IMR-90 (cell line): ENCODE results near the gene KCNK5. TPM values are rescaled to one million over a fixed set of nuclear protein-coding genes. Genes with fewer than 3 reads are reported as not detected.

Experiments used
- ATAC-seq: fragments of 200-7000 bp; cut with Tn5 transposase; 2 replicates; pipeline ENCODE4 v1.9.1; 2020; ENCODE audit warnings: low read depth, mild to moderate bottlenecking, moderate library complexity
- BruUV-seq: library from RNA; stranded (reverse); fragments of 400-500 nt; replicated peaks from 2 replicates; lab custom pipeline; 2021; lab: Mats Ljungman, UMichigan
- CTCF ChIA-PET: fragments of 300-600 bp; formaldehyde crosslinking; extraction: SDS; loops from one replicate; lab custom pipeline; 2021; ENCODE audit warnings: antibody characterized with exemption; lab: Yijun Ruan, JAX
- POLR2A ChIA-PET: fragments of 300-600 bp; sonication (Branson Sonifier 250); formaldehyde crosslinking; loops from one replicate; lab custom pipeline; 2022; ENCODE audit warnings: antibody characterized with exemption; ENCODE audit not compliant: unreplicated experiment; lab: Charles Lee
- DNase-seq: peaks from one replicate; pipeline ENCODE4 v3.0.0; 2013
- H2AFZ ChIP-seq: replicated peaks from 2 replicates; pipeline ENCODE3; 2013; ENCODE audit warnings: low read length, mild to moderate bottlenecking; ENCODE audit not compliant: poor library complexity
- H2AK5ac ChIP-seq: 2 replicates; pipeline ENCODE4 v1.6.1; 2013; ENCODE audit warnings: low read depth, low read length, inconsistent platforms
- H2AK9ac ChIP-seq: replicated peaks from 2 replicates; pipeline ENCODE3; 2013; ENCODE audit warnings: mild to moderate bottlenecking, low read depth, low read length, moderate library complexity; ENCODE audit not compliant: poor library complexity
- H2BK120ac ChIP-seq: 2 replicates; pipeline ENCODE4 v1.6.1; 2013; ENCODE audit warnings: low read depth, low read length, inconsistent platforms
- H2BK15ac ChIP-seq: 3 replicates; pipeline ENCODE4 v1.6.1; 2013; ENCODE audit warnings: low read depth, low read length, inconsistent platforms
- H2BK20ac ChIP-seq: 2 replicates; pipeline ENCODE4 v1.6.1; 2013; ENCODE audit warnings: low read depth, mild to moderate bottlenecking, inconsistent platforms, low read length, moderate library complexity
- H2BK5ac ChIP-seq: 2 replicates; pipeline ENCODE4 v1.6.1; 2013; ENCODE audit warnings: mild to moderate bottlenecking, low read depth, low read length, inconsistent platforms; ENCODE audit not compliant: poor library complexity, severe bottlenecking
- H3K14ac ChIP-seq: replicated peaks from 2 replicates; pipeline ENCODE4 v1.6.1; 2013; ENCODE audit warnings: low read depth, low read length, inconsistent platforms
- H3K18ac ChIP-seq: 2 replicates; pipeline ENCODE4 v1.6.1; 2013; ENCODE audit warnings: low read depth, low read length, control low read depth
- H3K23ac ChIP-seq: 2 replicates; pipeline ENCODE4 v1.6.1; 2013; ENCODE audit warnings: low read depth, low read length, inconsistent platforms
- H3K27ac ChIP-seq: 2 replicates; pipeline ENCODE4 v1.5.1; 2013; ENCODE audit warnings: mild to moderate bottlenecking, control low read depth, low read length; ENCODE audit not compliant: insufficient read depth
- H3K27me3 ChIP-seq: 2 replicates; pipeline ENCODE4 v1.6.1; 2013; ENCODE audit warnings: low read length; ENCODE audit not compliant: control insufficient read depth, insufficient read depth
- H3K36me3 ChIP-seq: 2 replicates; pipeline ENCODE4 v1.6.1; 2013; ENCODE audit warnings: low read length, mixed read lengths; ENCODE audit not compliant: control insufficient read depth, insufficient read depth
- H3K4ac ChIP-seq: 2 replicates; pipeline ENCODE4 v1.6.1; 2013; ENCODE audit warnings: low read depth, low read length, inconsistent platforms
- H3K4me1 ChIP-seq: 2 replicates; pipeline ENCODE4 v1.6.1; 2013; ENCODE audit warnings: low read length, mixed read lengths; ENCODE audit not compliant: control insufficient read depth, insufficient read depth
- H3K4me2 ChIP-seq: 2 replicates; pipeline ENCODE4 v1.6.1; 2013; ENCODE audit warnings: low read depth, mild to moderate bottlenecking, control low read depth, low read length, moderate library complexity
- H3K4me3 ChIP-seq: 2 replicates; pipeline ENCODE4 v1.5.1; 2013; ENCODE audit warnings: low read depth, mild to moderate bottlenecking, control low read depth, low read length, moderate library complexity; ENCODE audit not compliant: insufficient read depth
- H3K56ac ChIP-seq: 2 replicates; pipeline ENCODE4 v1.6.1; 2013; ENCODE audit warnings: low read length, inconsistent platforms; ENCODE audit not compliant: insufficient read depth; ENCODE audit errors: extremely low read depth
- H3K79me1 ChIP-seq, 2 experiments: 2 replicates each; pipeline ENCODE4 v1.6.1; 2013; ENCODE audit warnings: low read length in 2 of 2, inconsistent platforms in 1 of 2, low read depth in 1 of 2
- H3K9ac ChIP-seq: 2 replicates; pipeline ENCODE4 v1.6.1; 2013; ENCODE audit warnings: low read depth, low read length, control low read depth
- H3K9me1 ChIP-seq: 2 replicates; pipeline ENCODE4 v1.6.1; 2013; ENCODE audit warnings: low read length, inconsistent platforms; ENCODE audit not compliant: insufficient read depth
- H3K9me3 ChIP-seq: 2 replicates; pipeline ENCODE4 v1.6.1; 2013; ENCODE audit warnings: low read length; ENCODE audit not compliant: control insufficient read depth, insufficient read depth
- H4K20me1 ChIP-seq: 2 replicates; pipeline ENCODE4 v1.6.1; 2013; ENCODE audit warnings: low read length, inconsistent platforms; ENCODE audit not compliant: insufficient read depth
- H4K5ac ChIP-seq: 2 replicates; pipeline ENCODE4 v1.6.1; 2013; ENCODE audit warnings: mild to moderate bottlenecking, low read depth, low read length, control low read depth
- H4K8ac ChIP-seq, 2 experiments: 2 replicates each; pipeline ENCODE4 v1.6.1; 2013; ENCODE audit warnings: low read depth in 2 of 2, low read length in 2 of 2, control low read depth in 1 of 2, inconsistent platforms in 1 of 2
- H4K91ac ChIP-seq: 2 replicates; pipeline ENCODE4 v1.6.1; 2013; ENCODE audit warnings: low read depth, low read length, inconsistent platforms; ENCODE audit not compliant: insufficient read depth
- BHLHE40 ChIP-seq: fragments of 150-350 bp; IDR thresholded peaks from 2 replicates; pipeline ENCODE4 v1.6.1; 2016; ENCODE audit warnings: mild to moderate bottlenecking, low read depth, low read length
- CEBPB ChIP-seq: IDR thresholded peaks from 2 replicates; pipeline ENCODE4 v1.6.1; 2012; ENCODE audit warnings: low read depth, low read length, improper control_type of control experiment
- CHD1 ChIP-seq: IDR thresholded peaks from 2 replicates; pipeline ENCODE4 v1.6.1; 2012; ENCODE audit warnings: low read depth, low read length, improper control_type of control experiment
- CTCF ChIP-seq: conservative IDR thresholded peaks from 2 replicates; pipeline ENCODE4 v1.5.1; 2012; ENCODE audit warnings: mild to moderate bottlenecking, low read depth, low read length, improper control_type of control experiment
- MAZ ChIP-seq: IDR thresholded peaks from 2 replicates; pipeline ENCODE4 v1.6.1; 2012; ENCODE audit warnings: low read depth, mild to moderate bottlenecking, low read length, improper control_type of control experiment, moderate library complexity, borderline replicate concordance
- MXI1 ChIP-seq: IDR thresholded peaks from 2 replicates; pipeline ENCODE4 v1.6.1; 2012; ENCODE audit warnings: low read depth, mild to moderate bottlenecking, low read length, moderate library complexity, borderline replicate concordance
- RAD21 ChIP-seq: IDR thresholded peaks from 2 replicates; pipeline ENCODE4 v1.6.1; 2012; ENCODE audit warnings: low read length, improper control_type of control experiment
- RFX5 ChIP-seq: IDR thresholded peaks from 2 replicates; pipeline ENCODE4 v1.8.0; 2012; ENCODE audit warnings: low read depth, mild to moderate bottlenecking, low read length, moderate library complexity
- SMC3 ChIP-seq: fragments of 150-350 bp; IDR thresholded peaks from 2 replicates; pipeline ENCODE4 v1.6.1; 2016; ENCODE audit warnings: low read depth, mild to moderate bottlenecking, antibody characterized with exemption, low read length, moderate library complexity
- USF2 ChIP-seq: fragments of 150-350 bp; IDR thresholded peaks from 2 replicates; pipeline ENCODE4 v1.6.1; 2017; ENCODE audit warnings: mild to moderate bottlenecking, antibody characterized with exemption, low read length, low read depth
- WGBS, 2 experiments: methylation state at CpG; one replicate each; pipeline versions ENCODE4 v1.1.5 to v1.1.7; 2013; ENCODE audit warnings: missing lambda C conversion rate in 2 of 2; ENCODE audit not compliant: insufficient read length in 1 of 2; ENCODE audit errors: extremely low coverage in 2 of 2; 5-methylcytosine and 5-hydroxymethylcytosine counted together
- dilution Hi-C: fragments of 300-500 bp; cut with HindIII; formaldehyde crosslinking; loops from one replicate; pipeline ENCODE4 v1.14.3; 2018; ENCODE audit warnings: low sequenced_read_pairs; ENCODE audit not compliant: unreplicated experiment
- in situ Hi-C: fragments of 300-500 bp; cut with MboI; formaldehyde crosslinking; loops from 3 replicates; pipeline ENCODE4 v1.14.3; 2019; ENCODE audit warnings: low sequenced_read_pairs, inconsistent platforms, mixed read lengths
- intact Hi-C: fragments of 100-400 bp; cut with micrococcal nuclease; formaldehyde crosslinking; loops from 2 replicates; pipeline ENCODE4 v1.10.0; 2022
- polyA plus RNA-seq, 3 experiments: library from polyadenylated mRNA; depleted of rRNA; stranded (reverse); fragments of >200 nt; gene quantifications; 2 replicates each; pipeline ENCODE4 v1.2.3, GENCODE V29; 2012; ENCODE audit warnings: low replicate concordance in 1 of 3
- total RNA-seq: library from RNA; depleted of rRNA; stranded (reverse); fragments of >200 nt; gene quantifications from 2 replicates; pipeline ENCODE4 v1.2.3, GENCODE V29; 2012
- TF ChIP-seq, protein P1 (sequence below): fragments of 150-350 bp; IDR thresholded peaks from 2 replicates; pipeline ENCODE4 v1.6.1; 2016; ENCODE audit warnings: low read depth, mild to moderate bottlenecking, low read length, moderate library complexity, borderline replicate concordance

KCNK5 gene
- total and polyA plus RNA-seq, 2 of the 4 experiments (the other 2 are of a cell fraction), result not detected

- DNase-seq, result no peak
- Histone ChIP-seq H4K5ac (no peak overlapping the region), H3K18ac (no peak overlapping the region), H3K56ac (no peak overlapping the region), H3K4ac (no peak overlapping the region), H4K91ac (no peak overlapping the region), H2BK20ac (no peak overlapping the region), H3K14ac (no peak overlapping the region), H4K8ac (no peak overlapping the region), H3K23ac (no peak overlapping the region), H2AK5ac (no peak overlapping the region), H3K4me3 (no peak overlapping the region), H3K36me3 (no peaks in the 10 kb centered on the region), H4K20me1 (no peaks in the 10 kb centered on the region), H3K4me1 (no peaks in the 10 kb centered on the region), H3K4me2 (no peak overlapping the region), H2AK9ac (no peak overlapping the region), H3K9me3 (no peaks in the 10 kb centered on the region), H3K9ac (no peak overlapping the region), H2BK120ac (no peak overlapping the region), H3K27ac (no peak overlapping the region), H3K9me1 (no peaks in the 10 kb centered on the region), H2AFZ (no peak overlapping the region), H3K27me3 (no peaks in the 10 kb centered on the region; the same call in 1 of the 2 replicates), H2BK5ac (no peak overlapping the region), H2BK15ac (no peak overlapping the region), H3K79me1 (no peaks in the 10 kb centered on the region)
- ChIA-PET POLR2A (no interaction called here), CTCF (no interaction called here)
- dilution Hi-C loops, result no loop called here
- no CpG with 5 or more reads among the region's 3 CpGs for WGBS, 2 experiments
- ATAC-seq, result no peak
- BruUV-seq, result no TSS peak
- in situ Hi-C loops, result no loop called here
- no peak for TF ChIP-seq CHD1
- TF ChIP-seq MAZ, result no peak
- no peak for TF ChIP-seq USF2
- TF ChIP-seq SMC3, result no peak
- TF ChIP-seq, protein P1, sequence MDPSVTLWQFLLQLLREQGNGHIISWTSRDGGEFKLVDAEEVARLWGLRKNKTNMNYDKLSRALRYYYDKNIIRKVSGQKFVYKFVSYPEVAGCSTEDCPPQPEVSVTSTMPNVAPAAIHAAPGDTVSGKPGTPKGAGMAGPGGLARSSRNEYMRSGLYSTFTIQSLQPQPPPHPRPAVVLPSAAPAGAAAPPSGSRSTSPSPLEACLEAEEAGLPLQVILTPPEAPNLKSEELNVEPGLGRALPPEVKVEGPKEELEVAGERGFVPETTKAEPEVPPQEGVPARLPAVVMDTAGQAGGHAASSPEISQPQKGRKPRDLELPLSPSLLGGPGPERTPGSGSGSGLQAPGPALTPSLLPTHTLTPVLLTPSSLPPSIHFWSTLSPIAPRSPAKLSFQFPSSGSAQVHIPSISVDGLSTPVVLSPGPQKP, result no peak
- no peak for TF ChIP-seq MXI1
- TF ChIP-seq CTCF, result no peak
- TF ChIP-seq BHLHE40, result no peak
- TF ChIP-seq RAD21, result no peak
- TF ChIP-seq CEBPB, result no peak
- no peak for TF ChIP-seq RFX5
- intact Hi-C loops, result no loop called here
These were observed 58.4 kb downstream of the KCNK5 start for GRCh38 chr6:39170860-39171259.
